ENCODE measurements around the gene ZNF664. TPM values are rescaled to one million over a fixed set of nuclear protein-coding genes. Genes with fewer than 3 reads are reported as not detected.

Gene ZNF664
- total and polyA plus RNA-seq, 10 donors: 12.0 to 53.4 (median 41.7) TPM

DNA sequence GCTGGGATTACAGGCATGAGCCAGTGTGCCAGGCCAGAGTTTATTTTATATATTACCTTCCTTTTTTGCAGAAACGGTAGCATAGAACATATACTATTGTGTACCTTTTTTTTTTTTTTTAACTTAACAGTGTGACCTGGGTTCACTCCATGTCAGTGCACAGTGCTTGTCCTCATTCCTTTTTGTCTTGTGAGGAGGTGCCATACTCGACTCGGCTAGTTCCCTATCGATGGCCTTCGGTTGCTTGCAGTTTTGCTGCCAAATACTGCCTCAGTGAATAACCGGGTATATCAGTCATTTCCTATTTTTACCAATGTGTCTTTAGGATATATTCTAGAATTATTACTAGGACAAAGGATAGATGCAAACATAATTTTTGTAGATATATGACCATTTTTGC, 36.8 kb downstream of the ZNF664 start:
- H3K9me3 ChIP-seq: no peaks in the 10 kb centered on the region
- peaks cover 0 to 36% (median 25%) of the 10 kb centered on the region in 6 donors for H3K4me1 ChIP-seq
- no peaks in the 10 kb centered on the region for H3K27me3 ChIP-seq (replicated peaks in 1 of 7)
- no peak for DNase-seq
- no peak overlapping the region for H3K4me3 ChIP-seq
- peaks cover 8 to 71% (median 22%) of the 10 kb centered on the region in 6 donors for H3K36me3 ChIP-seq
- intact Hi-C loops (cut with DNase I; ENCODE audit: low total_unique reads): no loop called here
- H3K27ac ChIP-seq: no peak overlapping the region
- TF ChIP-seq POLR2A (IDR thresholded peaks at IDR 0.05): no peak
- TF ChIP-seq, protein P1, sequence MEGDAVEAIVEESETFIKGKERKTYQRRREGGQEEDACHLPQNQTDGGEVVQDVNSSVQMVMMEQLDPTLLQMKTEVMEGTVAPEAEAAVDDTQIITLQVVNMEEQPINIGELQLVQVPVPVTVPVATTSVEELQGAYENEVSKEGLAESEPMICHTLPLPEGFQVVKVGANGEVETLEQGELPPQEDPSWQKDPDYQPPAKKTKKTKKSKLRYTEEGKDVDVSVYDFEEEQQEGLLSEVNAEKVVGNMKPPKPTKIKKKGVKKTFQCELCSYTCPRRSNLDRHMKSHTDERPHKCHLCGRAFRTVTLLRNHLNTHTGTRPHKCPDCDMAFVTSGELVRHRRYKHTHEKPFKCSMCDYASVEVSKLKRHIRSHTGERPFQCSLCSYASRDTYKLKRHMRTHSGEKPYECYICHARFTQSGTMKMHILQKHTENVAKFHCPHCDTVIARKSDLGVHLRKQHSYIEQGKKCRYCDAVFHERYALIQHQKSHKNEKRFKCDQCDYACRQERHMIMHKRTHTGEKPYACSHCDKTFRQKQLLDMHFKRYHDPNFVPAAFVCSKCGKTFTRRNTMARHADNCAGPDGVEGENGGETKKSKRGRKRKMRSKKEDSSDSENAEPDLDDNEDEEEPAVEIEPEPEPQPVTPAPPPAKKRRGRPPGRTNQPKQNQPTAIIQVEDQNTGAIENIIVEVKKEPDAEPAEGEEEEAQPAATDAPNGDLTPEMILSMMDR (IDR thresholded peaks at IDR 0.05 in 8 of 11, conservative IDR thresholded peaks at IDR 0.05 in 3 of 11): no peak
- TF ChIP-seq POLR2AphosphoS5 (IDR thresholded peaks at IDR 0.05): no peak
- 81 to 96% (median 93%) methylated on average over 6 of the region's 6 CpGs for WGBS, 5 donors

DNA sequence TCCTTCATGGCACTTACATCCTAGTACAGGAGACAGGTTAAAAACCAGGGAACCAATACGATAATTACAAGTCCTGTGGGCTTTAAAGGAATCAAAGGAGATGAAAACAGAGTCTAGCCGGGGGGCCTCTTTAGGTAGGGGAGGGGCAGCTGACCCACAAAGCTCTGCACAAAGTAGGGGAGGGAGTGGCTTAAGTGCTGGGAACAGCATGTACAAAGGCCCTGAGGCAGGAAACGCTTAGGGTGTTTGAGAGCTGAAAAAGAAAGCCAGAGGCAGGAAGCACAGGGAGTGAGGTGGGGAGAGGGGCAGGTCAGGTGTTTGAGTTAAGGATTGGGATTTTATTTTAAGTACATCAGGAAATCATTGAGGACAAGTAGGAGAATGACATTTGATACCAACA, 37.7 kb downstream of the ZNF664 start:
- H3K27me3 ChIP-seq (replicated peaks in 1 of 7): no peaks in the 10 kb centered on the region
- H3K27ac ChIP-seq: no peak overlapping the region
- peaks cover 8 to 66% (median 22%) of the 10 kb centered on the region in 6 donors for H3K36me3 ChIP-seq
- H3K9me3 ChIP-seq: no peaks in the 10 kb centered on the region
- intact Hi-C loops (cut with DNase I; ENCODE audit: low total_unique reads): no loop called here
- H3K4me3 ChIP-seq: no peak overlapping the region
- H3K4me1 ChIP-seq: peaks cover 0 to 33% (median 24%) of the 10 kb centered on the region in 6 donors
- TF ChIP-seq, protein P1 (IDR thresholded peaks at IDR 0.05 in 8 of 11, conservative IDR thresholded peaks at IDR 0.05 in 3 of 11): no peak
- TF ChIP-seq POLR2A (IDR thresholded peaks at IDR 0.05): no peak
- no peak for TF ChIP-seq POLR2AphosphoS5 (IDR thresholded peaks at IDR 0.05)
- WGBS, 5 donors: 85 to 89% (median 88%) methylated on average over 3 of the region's 3 CpGs
- no peak for DNase-seq

DNA sequence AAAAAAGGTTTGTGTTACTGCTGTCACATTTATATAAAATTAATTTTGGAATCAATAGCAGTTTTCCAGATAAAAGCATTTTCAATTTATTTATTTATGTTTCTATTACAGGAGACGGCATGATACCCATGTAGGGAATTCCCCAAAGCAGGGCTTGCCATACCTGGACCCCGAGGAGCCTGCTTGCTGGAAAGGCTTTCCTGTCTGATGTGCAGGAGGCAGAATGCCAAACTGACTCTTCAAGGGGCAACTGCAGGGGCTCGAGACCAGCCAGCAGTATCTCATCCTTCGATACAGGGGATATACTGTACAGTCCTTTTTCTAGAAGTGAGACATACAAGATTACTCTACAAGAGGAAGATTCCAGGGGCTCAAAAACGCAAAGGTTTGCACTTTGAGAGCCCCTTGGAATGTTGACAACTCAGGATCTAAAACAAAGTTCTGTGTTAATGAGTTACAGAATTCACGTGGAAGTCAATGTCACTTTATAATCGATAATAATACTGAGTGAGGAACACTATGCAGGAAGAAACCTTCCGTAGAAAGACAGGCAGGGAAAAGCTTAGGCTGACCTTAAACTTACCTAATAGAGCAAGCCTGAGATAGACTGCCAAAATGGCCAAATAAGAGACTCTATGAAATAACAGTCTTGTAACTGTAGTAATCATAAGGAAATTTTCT, 38.6 kb downstream of the ZNF664 start:
- WGBS, 5 donors: 92 to 94% (median 92%) methylated on average over 8 of the region's 8 CpGs
- no peaks in the 10 kb centered on the region for H3K9me3 ChIP-seq
- DNase-seq: no peak
- H3K27me3 ChIP-seq (replicated peaks in 1 of 7): no peaks in the 10 kb centered on the region
- TF ChIP-seq POLR2A (IDR thresholded peaks at IDR 0.05): no peak
- TF ChIP-seq, protein P1 (IDR thresholded peaks at IDR 0.05 in 8 of 11, conservative IDR thresholded peaks at IDR 0.05 in 3 of 11): no peak
- no peak for TF ChIP-seq POLR2AphosphoS5 (IDR thresholded peaks at IDR 0.05)
- H3K4me1 ChIP-seq: peaks cover 0 to 24% (median 15%) of the 10 kb centered on the region in 6 donors
- intact Hi-C loops (cut with DNase I; ENCODE audit: low total_unique reads): no loop called here
- H3K27ac ChIP-seq: no peak overlapping the region
- H3K4me3 ChIP-seq: no peak overlapping the region
- peaks cover 8 to 61% (median 22%) of the 10 kb centered on the region in 6 donors for H3K36me3 ChIP-seq

DNA sequence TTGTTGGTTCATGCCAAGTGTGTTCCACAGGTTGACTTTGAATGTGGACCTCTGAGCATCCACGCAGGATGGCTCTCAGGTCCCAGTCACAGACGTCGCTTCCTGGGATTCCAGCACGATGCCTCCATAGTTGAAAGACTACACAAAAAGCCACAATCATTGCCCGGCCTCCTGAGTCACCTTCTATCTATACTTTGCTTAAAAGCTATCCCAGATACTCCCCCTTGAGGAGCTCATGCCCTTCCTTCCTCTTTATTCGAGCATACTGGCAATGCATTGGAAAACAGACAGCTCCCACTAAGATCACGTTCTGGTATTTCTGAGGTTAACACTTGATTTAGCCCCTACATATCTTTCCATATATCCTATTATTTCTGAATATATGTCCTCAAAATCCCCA, 40.1 kb downstream of the ZNF664 start:
- 74 to 85% (median 80%) methylated on average over 7 of the region's 7 CpGs for WGBS, 5 donors
- H3K36me3 ChIP-seq: peaks cover 8 to 51% (median 22%) of the 10 kb centered on the region in 6 donors
- TF ChIP-seq POLR2A (IDR thresholded peaks at IDR 0.05) (no peak), POLR2AphosphoS5 (IDR thresholded peaks at IDR 0.05) (no peak)
- TF ChIP-seq, protein P1 (IDR thresholded peaks at IDR 0.05 in 8 of 11, conservative IDR thresholded peaks at IDR 0.05 in 3 of 11): no peak

More for the DNA sequence above, 40.1 kb downstream of the ZNF664 start:
- Histone ChIP-seq H3K27ac (no peak overlapping the region), H3K4me1 (peaks cover 0 to 9% (median 1%) of the 10 kb centered on the region in 6 donors), H3K9me3 (no peaks in the 10 kb centered on the region), H3K4me3 (no peak overlapping the region), H3K27me3 (replicated peaks in 1 of 7) (no peaks in the 10 kb centered on the region)
- no peak for DNase-seq
- intact Hi-C loops (cut with DNase I; ENCODE audit: low total_unique reads): no loop called here

Measured in spleen (tissue), 11 donors.